Lung (tissue), 12 donors: Measurements from ENCODE around the gene CELF5. TPM values are rescaled to one million over a fixed set of nuclear protein-coding genes. Genes with fewer than 3 reads are reported as not detected.

Experiments
- ATAC-seq: fragments of 200-7000 bp; cut with Tn5 transposase; one replicate; pipeline ENCODE4 v1.9.1; 2020; ENCODE audit warnings: moderate number of reproducible peaks; ENCODE audit not compliant: insufficient read depth, low FRiP score
- DNase-seq, 3 donors: peaks; one replicate each; pipeline ENCODE4 v3.0.0-alpha.2; 2013 to 2017
- H3K27ac ChIP-seq, 2 donors: one replicate each; pipeline ENCODE4 v1.5.1; 2013; ENCODE audit warnings: mild to moderate bottlenecking in 2 of 2, moderate library complexity in 2 of 2, control low read depth in 1 of 2, inconsistent platforms in 1 of 2, low read depth in 1 of 2, low read length in 1 of 2
- H3K27me3 ChIP-seq, 3 donors: one replicate each; pipeline ENCODE4 v1.5.1; 2013; ENCODE audit warnings: low read length in 2 of 3; ENCODE audit not compliant: control insufficient read depth in 3 of 3, insufficient read depth in 3 of 3
- H3K36me3 ChIP-seq, 4 donors: one replicate each; pipeline ENCODE4 v1.5.1; 2013; ENCODE audit warnings: low read length in 4 of 4, mild to moderate bottlenecking in 1 of 4, moderate library complexity in 1 of 4; ENCODE audit not compliant: control insufficient read depth in 4 of 4, insufficient read depth in 4 of 4
- H3K4me1 ChIP-seq, 5 donors: one replicate each; pipeline ENCODE4 v1.5.1; 2013; ENCODE audit warnings: low read length in 5 of 5, mild to moderate bottlenecking in 2 of 5, moderate library complexity in 1 of 5; ENCODE audit not compliant: control insufficient read depth in 5 of 5, insufficient read depth in 5 of 5
- H3K4me3 ChIP-seq: one replicate; pipeline ENCODE4 v1.5.1; 2013; ENCODE audit warnings: mild to moderate bottlenecking, control low read depth, moderate library complexity
- H3K9ac ChIP-seq, 2 donors: one replicate each; pipeline ENCODE4 v1.5.1; 2013; ENCODE audit warnings: low read length in 2 of 2, control low read depth in 1 of 2; ENCODE audit not compliant: insufficient read depth in 1 of 2
- H3K9me3 ChIP-seq, 4 donors: one replicate each; pipeline ENCODE4 v1.5.1; 2013; ENCODE audit warnings: low read length in 3 of 4, mild to moderate bottlenecking in 1 of 4, moderate library complexity in 1 of 4; ENCODE audit not compliant: control insufficient read depth in 4 of 4, insufficient read depth in 3 of 4
- CTCF ChIP-seq: IDR thresholded peaks from 2 replicates; pipeline ENCODE4 v1.5.1; 2012; ENCODE audit warnings: mild to moderate bottlenecking; ENCODE audit errors: control extremely low read depth, extremely low read depth
- WGBS, 2 donors: extraction: QIAGEN DNeasy Blood & Tissue Kit; methylation state at CpG; one replicate each; pipeline ENCODE4 v1.1.7; 2013; 5-methylcytosine and 5-hydroxymethylcytosine counted together
- polyA plus RNA-seq, 2 donors: library from polyadenylated mRNA; stranded (reverse); fragments of 200-250 nt; gene quantifications; one replicate each; pipeline ENCODE4 v1.2.1, GENCODE V29; 2013
- total RNA-seq, 2 donors: library from RNA; depleted of rRNA in 1 of 2; stranded (reverse); fragments of >200 nt in 1 of 2; gene quantifications; one replicate each; pipeline ENCODE4 v1.2.1, GENCODE V29; 2014 to 2021
- donor health status: control.
- donor health status: control.
- donor health status: Bipolar disorder and iron deficiency.
- donor health status: healthy.
- donor health status: DM: yes; HTN: yes; CAD: no.

The CELF5 gene
- total and polyA plus RNA-seq, 4 donors, result 0.08 to 0.14 (median 0.12) TPM; not detected in 1

- no peak for DNase-seq
- WGBS, 2 donors, result 78 to 84% methylated on average over 11 of the region's 11 CpGs
- Histone ChIP-seq H3K36me3 (no peaks in the 10 kb centered on the region), H3K27ac (no peak overlapping the region), H3K9me3 (peaks cover 0 to 2% (median 0%) of the 10 kb centered on the region in 4 donors), H3K4me3 (no peak overlapping the region), H3K27me3 (peaks cover 0 to 3% (median 0%) of the 10 kb centered on the region in 3 donors), H3K4me1 (no peaks in the 10 kb centered on the region), H3K9ac (no peak overlapping the region)
- no peak for ATAC-seq
- no peak for TF ChIP-seq CTCF
Measured at GRCh38 chr19:3316132-3316648, 91.7 kb downstream of the CELF5 start.

GRCh38 chr19:3316659-3317207, 92.3 kb downstream of the CELF5 start:
- H3K4me1 ChIP-seq, result no peaks in the 10 kb centered on the region
- ATAC-seq (no peak), DNase-seq (no peak)
- no peak for TF ChIP-seq CTCF
- no peak overlapping the region for H3K4me3 ChIP-seq
- no peaks in the 10 kb centered on the region for H3K36me3 ChIP-seq
- peaks cover 0 to 3% (median 0%) of the 10 kb centered on the region in 3 donors for H3K27me3 ChIP-seq
- no peak overlapping the region for H3K9ac ChIP-seq
- 81 to 88% methylated on average over 5 of the region's 5 CpGs for WGBS, 2 donors
- no peaks in the 10 kb centered on the region for H3K9me3 ChIP-seq
- no peak overlapping the region for H3K27ac ChIP-seq

GRCh38 chr19:3319643-3320353, 95.3 kb downstream of the CELF5 start:
- Histone ChIP-seq H3K27me3 (no peaks in the 10 kb centered on the region), H3K36me3 (no peaks in the 10 kb centered on the region), H3K9me3 (peaks cover 0 to 4% (median 0%) of the 10 kb centered on the region in 4 donors), H3K4me1 (no peaks in the 10 kb centered on the region), H3K9ac (no peak overlapping the region), H3K4me3 (no peak overlapping the region), H3K27ac (no peak overlapping the region)
- WGBS, 2 donors, result 53 to 67% methylated on average over 18 of the region's 18 CpGs
- DNase-seq, result no peak
- ATAC-seq, result no peak
- TF ChIP-seq CTCF, result no peak
